Measurements from ENCODE around the gene ZNF598.

Gene ZNF598

GRCh38 chr16:2043667-2044451 is 34.2 kb upstream of the ZNF598 start:
- TF ChIP-seq CTCF (IDR thresholded peaks at IDR 0.05), result no peak

- no peak for TF ChIP-seq CTCF (IDR thresholded peaks at IDR 0.05)
Measured at GRCh38 chr16:2042986-2043666, 33.5 kb upstream of the ZNF598 start.

- TF ChIP-seq CTCF (IDR thresholded peaks at IDR 0.05), result no peak
Measured at GRCh38 chr16:2042171-2042985, 32.8 kb upstream of the ZNF598 start.

GRCh38 chr16:2040787-2041522 is 31.3 kb upstream of the ZNF598 start:
- no peak for TF ChIP-seq CTCF (IDR thresholded peaks at IDR 0.05)

- TF ChIP-seq CTCF (IDR thresholded peaks at IDR 0.05), result no peak
Measured at GRCh38 chr16:2040041-2040786, 30.6 kb upstream of the ZNF598 start.

GRCh38 chr16:2039274-2040031 is 29.8 kb upstream of the ZNF598 start:
- TF ChIP-seq CTCF (IDR thresholded peaks at IDR 0.05), result no peak
